Measurements from ENCODE around the gene NUCB1. TPM values are rescaled to one million over a fixed set of nuclear protein-coding genes. Genes with fewer than 3 reads are reported as not detected.

The NUCB1 gene
- total RNA-seq, 1 experiment from 2014 or later, result 125 TPM

GRCh38 chr19:48950159-48950558 lies 50.0 kb downstream of the NUCB1 start:
- Mint-ChIP-seq H3K27me3 (ENCODE audit: low read depth) (peaks cover 13% of the 10 kb centered on the region), H3K27ac (no peak overlapping the region), H3K4me1 (peaks cover 2 to 3% of the 10 kb centered on the region in 2 experiments), H3K4me3 (no peak overlapping the region), H3K36me3 (ENCODE audit: insufficient read depth in 1 of 3, low read depth in 3 of 3) (peaks cover 0 to 1% (median under 1%) of the 10 kb centered on the region in 3 experiments; a peak in 2 of 7 replicates), H3K9me3 (no peaks in the 10 kb centered on the region; a peak in 2 of 5 replicates)
- no CpG with 5 or more reads among the region's 3 CpGs for WGBS (ENCODE audit: extremely low coverage, insufficient read length, low lambda C conversion rate)
- no peak overlapping the region for H4K91ac ChIP-seq (ENCODE audit: insufficient read length, low read depth, low read length)
- H2AFZ ChIP-seq (ENCODE audit: low read length), result no peak overlapping the region
- no peaks in the 10 kb centered on the region for H4K20me1 ChIP-seq (ENCODE audit: control insufficient read depth, insufficient read depth, insufficient read length)
- H3T11ph ChIP-seq (ENCODE audit: low read length), result no peak overlapping the region
- no peak overlapping the region for H2BK20ac ChIP-seq (ENCODE audit: low read depth, low read length, poor library complexity, severe bottlenecking)
- no peaks in the 10 kb centered on the region for H3K79me2 ChIP-seq (ENCODE audit: insufficient read depth, low read length)
- no peak overlapping the region for H3K4ac ChIP-seq (ENCODE audit: low read depth, low read length)
- H4K5ac ChIP-seq (ENCODE audit: insufficient read length, low read depth, low read length), result no peak overlapping the region
- peaks cover 3% of the 10 kb centered on the region for H3K23me2 ChIP-seq (ENCODE audit: insufficient read length, low read depth, low read length, poor library complexity, severe bottlenecking)
- no peaks in the 10 kb centered on the region for H3K27me3 ChIP-seq (ENCODE audit: insufficient read depth, low read length)
- no peak overlapping the region for H2AK5ac ChIP-seq (ENCODE audit: insufficient read length, low read length)
- H3K9ac ChIP-seq (ENCODE audit: extremely low read depth, insufficient read length, low read length), result no peak overlapping the region
- H3K4me1 ChIP-seq (ENCODE audit: insufficient read depth, low read length), result no peaks in the 10 kb centered on the region
- H2BK120ac ChIP-seq (ENCODE audit: low read depth, low read length, poor library complexity, severe bottlenecking), result no peak overlapping the region
- no peaks in the 10 kb centered on the region for H3K79me1 ChIP-seq (ENCODE audit: insufficient read depth, low read depth, low read length, poor library complexity, severe bottlenecking)
- no peak overlapping the region for H3K4me2 ChIP-seq (ENCODE audit: insufficient read depth, insufficient read length, low read length)
- no peak overlapping the region for H3K56ac ChIP-seq (ENCODE audit: insufficient read length, low read depth, low read length)
- H3K9me3 ChIP-seq (ENCODE audit: control insufficient read depth, low read depth, low read length), result no peaks in the 10 kb centered on the region
- H4K8ac ChIP-seq (replicated peaks; ENCODE audit: insufficient read length, low read depth, low read length), result no peak overlapping the region
- no peak overlapping the region for H3K18ac ChIP-seq (ENCODE audit: insufficient read length, low read depth, low read length)
- H3K14ac ChIP-seq (ENCODE audit: insufficient read depth, low read length), result no peak overlapping the region
- H2BK15ac ChIP-seq (ENCODE audit: low read depth, low read length), result no peak overlapping the region
- H3K23ac ChIP-seq (ENCODE audit: insufficient read length, low read depth, low read length), result no peak overlapping the region
- H2BK12ac ChIP-seq (ENCODE audit: insufficient read length, low read depth, low read length), result no peak overlapping the region
- no peak overlapping the region for H3K27ac ChIP-seq (ENCODE audit: insufficient read length, low read depth, low read length)
- no peak for TF ChIP-seq CTCF (conservative IDR thresholded peaks at IDR 0.05)
- H2BK5ac ChIP-seq (ENCODE audit: insufficient read length, low read length), result no peak overlapping the region
- DNase-seq, result no peak

Data from H9 (cell line).